ENCODE results near the gene CEP290.
"Not testable (repeated sequence)": the region's sequence is repeated elsewhere in the genome, so short reads cannot be mapped to it uniquely, and the experiment has no call there.

Gene CEP290

GRCh38 chr12:88139711-88140110 is 2.2 kb downstream of the CEP290 start:
- H4K8ac ChIP-seq (ENCODE audit: low read depth, low read length); H3K79me2 ChIP-seq (ENCODE audit: control insufficient read depth, insufficient read depth, low read length); DNase-seq; H3K56ac ChIP-seq (ENCODE audit: low read length); H3K23ac ChIP-seq (ENCODE audit: low read length); H2BK120ac ChIP-seq (ENCODE audit: low read depth, low read length); H3K4me3 ChIP-seq (ENCODE audit: low read length); H3K4me1 ChIP-seq (ENCODE audit: control insufficient read depth, low read depth, low read length); H4K5ac ChIP-seq (ENCODE audit: low read length); H3K36me3 ChIP-seq (ENCODE audit: control insufficient read depth, insufficient read depth, low read length); H3K18ac ChIP-seq (ENCODE audit: low read length); H3K27me3 ChIP-seq (ENCODE audit: insufficient read depth, low read length, poor library complexity); H2BK5ac ChIP-seq (ENCODE audit: low read length); H2AK5ac ChIP-seq (ENCODE audit: low read length); H3K79me1 ChIP-seq (ENCODE audit: low read length); H3K4ac ChIP-seq (ENCODE audit: low read depth, low read length); H3K4me2 ChIP-seq (ENCODE audit: low read length); H3K9ac ChIP-seq (ENCODE audit: low read length); H3K27ac ChIP-seq (ENCODE audit: low read depth, low read length); H2BK15ac ChIP-seq (replicated peaks; ENCODE audit: low read depth): not testable (repeated sequence)
- WGBS (ENCODE audit: extremely low coverage, insufficient coverage, low lambda C conversion rate): no CpG with 5 or more reads among the region's 4 CpGs

GRCh38 chr12:88133181-88133580 is 8.7 kb downstream of the CEP290 start:
- H3K4me2 ChIP-seq (ENCODE audit: low read length); DNase-seq; H3K79me1 ChIP-seq (ENCODE audit: low read length); H3K4ac ChIP-seq (ENCODE audit: low read depth, low read length); H2BK120ac ChIP-seq (ENCODE audit: low read depth, low read length); H3K4me1 ChIP-seq (ENCODE audit: control insufficient read depth, low read depth, low read length); H3K79me2 ChIP-seq (ENCODE audit: control insufficient read depth, insufficient read depth, low read length); H3K9ac ChIP-seq (ENCODE audit: low read length); H4K8ac ChIP-seq (ENCODE audit: low read depth, low read length); H3K27ac ChIP-seq (ENCODE audit: low read depth, low read length); H3K23ac ChIP-seq (ENCODE audit: low read length); H4K5ac ChIP-seq (ENCODE audit: low read length); H3K27me3 ChIP-seq (ENCODE audit: insufficient read depth, low read length, poor library complexity); H3K18ac ChIP-seq (ENCODE audit: low read length); H3K36me3 ChIP-seq (ENCODE audit: control insufficient read depth, insufficient read depth, low read length); H3K56ac ChIP-seq (ENCODE audit: low read length); H2BK5ac ChIP-seq (ENCODE audit: low read length); H3K4me3 ChIP-seq (ENCODE audit: low read length); H2BK15ac ChIP-seq (replicated peaks; ENCODE audit: low read depth); H2AK5ac ChIP-seq (ENCODE audit: low read length): not testable (repeated sequence)
- no CpG with 5 or more reads among the region's 2 CpGs for WGBS (ENCODE audit: extremely low coverage, insufficient coverage, low lambda C conversion rate)

- DNase-seq: no peak
- Histone ChIP-seq H3K9ac (ENCODE audit: low read length) (no peak overlapping the region), H3K27ac (ENCODE audit: low read depth, low read length) (no peak overlapping the region), H3K79me1 (ENCODE audit: low read length) (no peaks in the 10 kb centered on the region), H4K5ac (ENCODE audit: low read length) (no peak overlapping the region), H3K18ac (ENCODE audit: low read length) (no peak overlapping the region), H3K56ac (ENCODE audit: low read length) (no peak overlapping the region), H3K4ac (ENCODE audit: low read depth, low read length) (no peak overlapping the region), H4K8ac (ENCODE audit: low read depth, low read length) (no peak overlapping the region), H2AK5ac (ENCODE audit: low read length) (no peak overlapping the region), H2BK15ac (replicated peaks; ENCODE audit: low read depth) (no peak overlapping the region), H3K4me1 (ENCODE audit: control insufficient read depth, low read depth, low read length) (no peaks in the 10 kb centered on the region), H3K27me3 (ENCODE audit: insufficient read depth, low read length, poor library complexity) (no peaks in the 10 kb centered on the region), H3K36me3 (ENCODE audit: control insufficient read depth, insufficient read depth, low read length) (no peaks in the 10 kb centered on the region), H3K79me2 (ENCODE audit: control insufficient read depth, insufficient read depth, low read length) (no peaks in the 10 kb centered on the region), H3K4me3 (ENCODE audit: low read length) (no peak overlapping the region), H3K4me2 (ENCODE audit: low read length) (no peak overlapping the region), H3K23ac (ENCODE audit: low read length) (no peak overlapping the region), H2BK120ac (ENCODE audit: low read depth, low read length) (no peak overlapping the region), H2BK5ac (ENCODE audit: low read length) (no peak overlapping the region)
These were observed 9.5 kb downstream of the CEP290 start for GRCh38 chr12:88132392-88132791.

- Histone ChIP-seq H2BK5ac (ENCODE audit: low read length) (no peak overlapping the region), H3K9ac (ENCODE audit: low read length) (no peak overlapping the region), H2AK5ac (ENCODE audit: low read length) (no peak overlapping the region), H3K36me3 (ENCODE audit: control insufficient read depth, insufficient read depth, low read length) (no peaks in the 10 kb centered on the region), H4K5ac (ENCODE audit: low read length) (no peak overlapping the region), H3K23ac (ENCODE audit: low read length) (no peak overlapping the region), H4K8ac (ENCODE audit: low read depth, low read length) (no peak overlapping the region), H3K4me2 (ENCODE audit: low read length) (no peak overlapping the region), H3K56ac (ENCODE audit: low read length) (no peak overlapping the region), H3K18ac (ENCODE audit: low read length) (no peak overlapping the region), H3K4ac (ENCODE audit: low read depth, low read length) (no peak overlapping the region), H3K27ac (ENCODE audit: low read depth, low read length) (no peak overlapping the region), H3K4me1 (ENCODE audit: control insufficient read depth, low read depth, low read length) (no peaks in the 10 kb centered on the region), H3K27me3 (ENCODE audit: insufficient read depth, low read length, poor library complexity) (no peaks in the 10 kb centered on the region), H3K79me2 (ENCODE audit: control insufficient read depth, insufficient read depth, low read length) (no peaks in the 10 kb centered on the region), H2BK15ac (replicated peaks; ENCODE audit: low read depth) (no peak overlapping the region), H3K4me3 (ENCODE audit: low read length) (no peak overlapping the region), H2BK120ac (ENCODE audit: low read depth, low read length) (no peak overlapping the region), H3K79me1 (ENCODE audit: low read length) (no peaks in the 10 kb centered on the region)
- WGBS (ENCODE audit: extremely low coverage, insufficient coverage, low lambda C conversion rate): 100% methylated on average over 1 of the region's 3 CpGs
- DNase-seq: no peak
These were observed 14.0 kb downstream of the CEP290 start for GRCh38 chr12:88127855-88128254.

GRCh38 chr12:88127099-88127498 is 14.8 kb downstream of the CEP290 start:
- Histone ChIP-seq H3K9ac (ENCODE audit: low read length) (no peak overlapping the region), H4K8ac (ENCODE audit: low read depth, low read length) (no peak overlapping the region), H2BK15ac (replicated peaks; ENCODE audit: low read depth) (no peak overlapping the region), H3K4me2 (ENCODE audit: low read length) (no peak overlapping the region), H3K79me2 (ENCODE audit: control insufficient read depth, insufficient read depth, low read length) (no peaks in the 10 kb centered on the region), H3K4me3 (ENCODE audit: low read length) (no peak overlapping the region), H3K4ac (ENCODE audit: low read depth, low read length) (no peak overlapping the region), H3K23ac (ENCODE audit: low read length) (no peak overlapping the region), H3K18ac (ENCODE audit: low read length) (no peak overlapping the region), H2BK5ac (ENCODE audit: low read length) (no peak overlapping the region), H2AK5ac (ENCODE audit: low read length) (no peak overlapping the region), H4K5ac (ENCODE audit: low read length) (no peak overlapping the region), H3K27ac (ENCODE audit: low read depth, low read length) (no peak overlapping the region), H3K36me3 (ENCODE audit: control insufficient read depth, insufficient read depth, low read length) (no peaks in the 10 kb centered on the region), H3K27me3 (ENCODE audit: insufficient read depth, low read length, poor library complexity) (no peaks in the 10 kb centered on the region), H3K4me1 (ENCODE audit: control insufficient read depth, low read depth, low read length) (no peaks in the 10 kb centered on the region), H3K56ac (ENCODE audit: low read length) (no peak overlapping the region), H2BK120ac (ENCODE audit: low read depth, low read length) (no peak overlapping the region), H3K79me1 (ENCODE audit: low read length) (no peaks in the 10 kb centered on the region)
- no CpG with 5 or more reads among the region's 3 CpGs for WGBS (ENCODE audit: extremely low coverage, insufficient coverage, low lambda C conversion rate)
- DNase-seq: no peak

- H3K4me3 ChIP-seq (ENCODE audit: low read length): no peak overlapping the region
- H3K23ac ChIP-seq (ENCODE audit: low read length): no peak overlapping the region
- no peaks in the 10 kb centered on the region for H3K79me1 ChIP-seq (ENCODE audit: low read length)
- no peak overlapping the region for H3K4me2 ChIP-seq (ENCODE audit: low read length)
- no peak for DNase-seq
- no peaks in the 10 kb centered on the region for H3K36me3 ChIP-seq (ENCODE audit: control insufficient read depth, insufficient read depth, low read length)
- 100% methylated on average over 1 of the region's 4 CpGs for WGBS (ENCODE audit: extremely low coverage, insufficient coverage, low lambda C conversion rate)
- no peak overlapping the region for H3K56ac ChIP-seq (ENCODE audit: low read length)
- H2BK15ac ChIP-seq (replicated peaks; ENCODE audit: low read depth): no peak overlapping the region
- no peak overlapping the region for H3K4ac ChIP-seq (ENCODE audit: low read depth, low read length)
- no peak overlapping the region for H2BK5ac ChIP-seq (ENCODE audit: low read length)
- no peak overlapping the region for H2BK120ac ChIP-seq (ENCODE audit: low read depth, low read length)
- H3K79me2 ChIP-seq (ENCODE audit: control insufficient read depth, insufficient read depth, low read length): no peaks in the 10 kb centered on the region
- no peak overlapping the region for H2AK5ac ChIP-seq (ENCODE audit: low read length)
- H4K8ac ChIP-seq (ENCODE audit: low read depth, low read length): no peak overlapping the region
- no peak overlapping the region for H4K5ac ChIP-seq (ENCODE audit: low read length)
- H3K27ac ChIP-seq (ENCODE audit: low read depth, low read length): no peak overlapping the region
- H3K18ac ChIP-seq (ENCODE audit: low read length): no peak overlapping the region
- no peaks in the 10 kb centered on the region for H3K4me1 ChIP-seq (ENCODE audit: control insufficient read depth, low read depth, low read length)
- H3K9ac ChIP-seq (ENCODE audit: low read length): no peak overlapping the region
- H3K27me3 ChIP-seq (ENCODE audit: insufficient read depth, low read length, poor library complexity): no peaks in the 10 kb centered on the region
These were observed 19.2 kb downstream of the CEP290 start for GRCh38 chr12:88122666-88123065.
